Fibroblast of skin of abdomen (primary cell): ENCODE results near the gene SGPP1. TPM values are rescaled to one million over a fixed set of nuclear protein-coding genes. Genes with fewer than 3 reads are reported as not detected.
"Not testable (repeated sequence)": the region's sequence is repeated elsewhere in the genome, so short reads cannot be mapped to it uniquely, and the experiment has no call there.

ENCODE experiments used
- DNase-seq: peaks from one replicate; pipeline ENCODE4 v3.0.0-alpha.2; 2013
- polyA plus RNA-seq, 2 experiments: library from polyadenylated mRNA; unstranded; fragments of 120-200 nt; gene quantifications; one replicate each; pipeline ENCODE4 v1.2.1, GENCODE V29; 2013; ENCODE audit not compliant: insufficient read length in 2 of 2

SGPP1 gene
- 18.0 TPM for polyA plus RNA-seq (2013, experiment 1 of 2; ENCODE audit: insufficient read length)
- 17.9 TPM for polyA plus RNA-seq (2013, experiment 2 of 2; ENCODE audit: insufficient read length)

- DNase-seq, result peak; percentile 74
Measured at GRCh38 chr14:63727736-63728728, at the start of gene SGPP1. SGPP1 (minus strand) TSS chr14:63728065; CDS start chr14:63727944, 121 bp downstream.

- DNase-seq, result peak; percentile 71
Measured at GRCh38 chr14:63777024-63777423, 49.2 kb upstream of the SGPP1 start.

- no peak for DNase-seq
Measured at GRCh38 chr14:63773504-63773903, 45.6 kb upstream of the SGPP1 start.

GRCh38 chr14:63770187-63770807 is 42.4 kb upstream of the SGPP1 start:
- peak; percentile 51 for DNase-seq

GRCh38 chr14:63766611-63767010 is 38.7 kb upstream of the SGPP1 start:
- DNase-seq, result no peak

- DNase-seq, result no peak
Measured at GRCh38 chr14:63764620-63765139, 36.8 kb upstream of the SGPP1 start.

- no peak for DNase-seq
Measured at GRCh38 chr14:63764103-63764502, 36.2 kb upstream of the SGPP1 start.

GRCh38 chr14:63761351-63762117 is 33.7 kb upstream of the SGPP1 start:
- DNase-seq, result no peak

DNA sequence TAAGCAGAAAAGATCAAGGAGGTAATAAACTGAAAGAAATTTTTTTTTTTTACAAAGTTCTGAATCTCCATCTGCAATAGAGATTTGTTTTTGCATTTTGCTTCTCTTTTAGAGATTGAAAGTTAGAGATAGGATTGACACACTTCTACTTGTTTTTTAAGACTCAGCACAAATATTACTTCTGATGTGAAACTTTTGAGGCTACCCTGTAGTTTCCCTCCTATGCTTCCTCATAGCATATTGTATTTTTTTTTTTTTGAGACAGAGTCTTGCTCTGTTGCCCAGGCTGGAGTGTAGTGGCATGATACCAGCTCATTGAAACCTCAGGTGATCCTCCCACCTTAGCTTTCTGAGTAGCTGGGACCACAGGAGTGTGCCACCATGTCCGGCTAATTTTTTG is 32.1 kb upstream of the SGPP1 start:
- no peak for DNase-seq

GRCh38 chr14:63759456-63759855 is 31.6 kb upstream of the SGPP1 start:
- DNase-seq, result peak; percentile 29

- no peak for DNase-seq
Measured at GRCh38 chr14:63757211-63757610, 29.3 kb upstream of the SGPP1 start.

DNA sequence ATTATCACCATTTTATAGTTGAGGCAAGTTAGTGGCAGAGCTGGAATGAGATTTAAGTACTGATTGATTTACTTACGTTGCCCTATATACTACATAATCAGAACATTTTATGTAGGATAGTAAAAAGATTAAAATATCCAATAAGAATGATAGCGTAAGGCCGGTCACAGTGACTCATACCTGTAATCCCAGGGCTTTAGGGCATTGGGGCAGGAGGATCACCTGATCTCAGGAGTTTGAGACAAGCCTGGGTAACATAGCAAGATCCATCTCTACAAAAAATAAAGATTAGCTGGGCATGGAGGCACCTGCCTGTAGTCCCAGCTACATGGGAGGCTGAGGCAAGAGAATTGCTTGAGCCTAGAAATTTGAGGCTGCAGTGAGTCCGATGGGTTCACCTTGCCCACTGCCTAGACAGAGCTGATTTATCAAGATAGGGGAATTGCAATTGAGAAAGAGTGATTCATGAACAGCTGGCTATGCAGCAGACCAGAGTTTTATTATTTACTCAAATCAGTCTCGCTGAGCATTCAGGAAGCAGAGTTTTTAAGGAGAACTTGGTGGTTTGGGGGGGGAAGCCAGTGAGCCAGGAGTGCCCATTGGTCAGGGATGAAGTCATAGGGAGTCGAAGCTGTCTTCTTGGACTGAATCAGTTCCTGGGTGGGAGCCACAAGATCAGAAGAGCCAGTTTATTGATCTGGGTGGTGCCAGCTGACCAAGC is 24.7 kb upstream of the SGPP1 start:
- peak; percentile 26 for DNase-seq

DNA sequence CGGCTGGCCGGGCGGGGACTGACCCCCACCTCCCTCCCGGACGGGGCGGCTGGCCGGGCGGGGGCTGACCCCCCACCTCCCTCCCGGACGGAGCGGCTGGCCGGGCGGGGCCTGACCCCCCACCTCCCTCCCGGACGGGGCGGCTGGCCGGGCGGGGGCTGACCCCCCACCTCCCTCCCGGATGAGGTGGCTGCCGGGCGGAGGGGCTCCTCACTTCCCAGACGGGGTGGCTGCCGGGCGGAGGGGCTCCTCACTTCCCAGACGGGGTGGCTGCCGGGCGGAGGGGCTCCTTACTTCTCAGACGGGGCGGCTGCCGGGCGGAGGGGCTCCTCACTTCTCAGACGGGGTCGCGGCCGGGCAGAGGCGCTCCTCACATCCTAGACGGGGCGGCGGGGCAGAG is 23.2 kb upstream of the SGPP1 start:
- not testable (repeated sequence) for DNase-seq

GRCh38 chr14:63747846-63748245 is 20.0 kb upstream of the SGPP1 start:
- no peak for DNase-seq

DNA sequence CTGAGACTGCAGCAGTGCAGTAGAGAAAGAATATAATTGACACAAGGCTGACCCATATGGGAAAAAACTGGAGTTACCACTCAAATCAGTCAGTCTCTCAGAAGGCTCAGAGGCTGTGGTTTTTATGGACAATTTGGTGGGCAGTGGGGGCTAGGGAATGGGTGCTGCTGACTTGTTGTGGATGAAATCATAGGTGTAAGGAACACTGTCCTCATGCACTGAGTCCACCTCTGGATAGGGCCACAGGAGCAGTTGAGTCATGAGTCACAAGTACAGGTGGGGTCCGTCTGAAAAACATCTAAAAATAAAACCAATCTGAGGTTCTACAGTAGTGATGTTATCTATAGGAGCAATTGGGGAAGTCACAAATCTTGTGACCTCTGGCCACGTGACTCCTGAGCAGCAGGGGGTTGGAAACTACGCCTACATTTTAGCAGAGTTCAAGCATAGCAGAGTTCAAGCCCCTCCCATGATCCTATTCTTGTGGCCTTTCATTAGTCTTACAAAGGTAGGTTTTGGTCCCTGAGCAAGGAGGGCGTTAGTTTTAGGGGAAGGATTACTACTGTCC is 18.1 kb upstream of the SGPP1 start:
- DNase-seq, result no peak

DNA sequence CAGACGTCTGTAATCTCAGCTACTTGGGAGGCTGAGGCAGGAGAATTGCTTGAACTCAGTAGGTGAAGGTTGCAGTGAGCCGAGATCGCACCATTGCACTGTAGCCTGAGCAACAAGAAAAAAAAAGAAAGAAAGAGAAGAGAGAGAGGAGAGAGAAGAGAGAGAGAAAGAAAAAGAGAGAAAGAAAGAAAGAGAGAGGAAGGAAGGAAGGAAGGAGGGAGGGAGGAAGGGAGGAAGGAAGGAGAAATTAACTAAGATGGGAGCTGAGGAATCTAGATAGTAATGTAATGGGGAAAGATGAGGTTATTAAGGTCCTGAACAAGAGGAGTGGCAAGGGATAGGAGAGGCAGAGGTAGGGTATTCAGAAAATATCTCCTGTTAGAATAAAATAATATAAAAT is 17.4 kb upstream of the SGPP1 start:
- DNase-seq, result no peak

GRCh38 chr14:63737582-63738006 is 9.7 kb upstream of the SGPP1 start:
- no peak for DNase-seq

GRCh38 chr14:63735720-63736119 is 7.9 kb upstream of the SGPP1 start:
- DNase-seq, result no peak

DNA sequence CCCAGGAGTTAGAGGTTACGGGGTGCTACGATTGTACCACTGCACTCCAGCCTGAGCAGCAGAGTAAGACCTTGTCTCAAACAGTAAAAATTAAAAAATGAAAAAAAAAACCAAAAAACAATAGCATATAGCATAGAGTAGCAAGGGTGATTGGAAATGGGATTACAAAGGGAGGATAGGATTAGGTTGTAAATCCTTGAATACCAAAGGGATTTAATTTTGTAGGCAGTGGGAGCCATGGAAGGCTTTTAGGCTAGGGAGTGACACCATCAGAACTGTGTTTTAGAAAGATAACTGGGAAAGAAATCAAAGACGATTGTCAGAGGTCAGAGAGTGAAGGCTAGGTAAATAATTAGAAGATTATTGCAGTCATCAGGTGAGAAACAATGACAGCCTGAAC is 2.8 kb upstream of the SGPP1 start:
- DNase-seq, result no peak

DNA sequence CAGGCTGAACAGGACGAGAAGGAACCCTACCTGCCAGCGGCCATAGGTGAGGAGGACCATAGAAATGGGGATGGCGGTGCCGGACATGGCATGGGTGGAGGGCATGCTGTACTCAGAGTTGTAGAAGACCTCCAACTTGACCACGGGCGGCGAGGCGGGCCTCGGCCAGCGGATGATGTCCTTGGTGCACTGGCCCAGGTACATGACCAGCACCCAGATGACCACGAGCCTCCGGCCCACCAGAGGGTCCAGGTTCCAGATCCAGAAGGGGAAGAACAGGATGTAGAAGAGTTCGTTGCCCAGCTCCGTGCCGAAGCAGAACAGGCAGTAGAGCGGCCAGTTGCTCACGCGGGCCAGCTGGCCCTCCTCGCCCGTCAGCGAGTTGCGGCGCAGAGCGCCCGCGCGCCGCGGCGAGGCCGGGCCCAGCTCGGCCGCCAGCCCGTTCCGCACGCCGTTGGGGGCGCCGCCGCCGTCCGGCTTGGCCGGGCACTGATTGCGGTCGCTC is 582 bp downstream of the SGPP1 start:
- DNase-seq, result peak; percentile 36

DNA sequence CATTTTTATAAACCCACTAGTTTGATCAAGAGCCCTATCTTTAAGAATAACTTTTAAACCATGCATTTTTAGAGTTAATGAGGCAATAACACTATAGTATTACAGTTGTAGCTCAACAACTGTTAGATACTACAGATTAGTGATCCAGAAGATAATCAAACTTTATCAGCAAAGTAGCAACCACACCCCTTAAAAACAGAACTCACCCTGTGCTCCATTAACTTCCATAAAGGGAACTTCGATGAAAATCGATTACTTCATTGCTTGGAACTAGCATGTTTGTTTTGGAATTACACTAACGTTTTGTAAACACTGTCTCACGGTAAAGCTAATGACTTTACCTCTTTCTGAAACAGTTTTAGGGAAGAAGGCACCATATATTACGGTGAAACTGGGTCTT is 1.4 kb downstream of the SGPP1 start:
- no peak for DNase-seq
